H1 (cell line): ENCODE measurements around the gene COL27A1.

Source experiments
- EP300 ChIP-seq, 2 experiments: IDR thresholded peaks; 1 replicate in 1 of 2; 2 replicates in 1 of 2; pipeline ENCODE4 v1.6.1; 2011 to 2012; ENCODE audit warnings: low read depth in 2 of 2, low read length in 2 of 2, mild to moderate bottlenecking in 2 of 2, borderline replicate concordance in 1 of 2, inconsistent platforms in 1 of 2, moderate library complexity in 1 of 2
- EZH2 ChIP-seq: fragments of 200-600 bp; sonication (generic); IDR thresholded peaks from 2 replicates; pipeline ENCODE4 v1.7.1; 2012; ENCODE audit warnings: low read depth, mild to moderate bottlenecking, moderate library complexity, low read length, inconsistent platforms; ENCODE audit not compliant: severe bottlenecking
- GTF2F1 ChIP-seq: IDR thresholded peaks from 2 replicates; pipeline ENCODE4 v1.6.1; 2012; ENCODE audit warnings: low read depth, low read length, improper control_type of control experiment, borderline replicate concordance
- POLR2A ChIP-seq, 2 experiments: IDR thresholded peaks; 1 replicate in 1 of 2; 2 replicates in 1 of 2; pipeline ENCODE4 v1.6.1; 2011; ENCODE audit warnings: low read depth in 2 of 2, low read length in 2 of 2, mild to moderate bottlenecking in 2 of 2; ENCODE audit errors: control extremely low read depth in 1 of 2
- RFX5 ChIP-seq: IDR thresholded peaks from 2 replicates; pipeline ENCODE4 v1.6.1; 2011; ENCODE audit warnings: low read depth, low read length, improper control_type of control experiment, borderline replicate concordance
- TF ChIP-seq, protein P1 (sequence below), 3 experiments: IDR thresholded peaks; 1 replicate in 2 of 3; 2 replicates in 1 of 3; pipeline versions ENCODE4 v1.5.1 to v1.6.1; 2011; ENCODE audit warnings: low read length in 3 of 3, mild to moderate bottlenecking in 3 of 3, inconsistent platforms in 2 of 3, low read depth in 1 of 3, moderate library complexity in 1 of 3; ENCODE audit not compliant: insufficient read depth in 1 of 3; ENCODE audit errors: control extremely low read depth in 1 of 3

DNA sequence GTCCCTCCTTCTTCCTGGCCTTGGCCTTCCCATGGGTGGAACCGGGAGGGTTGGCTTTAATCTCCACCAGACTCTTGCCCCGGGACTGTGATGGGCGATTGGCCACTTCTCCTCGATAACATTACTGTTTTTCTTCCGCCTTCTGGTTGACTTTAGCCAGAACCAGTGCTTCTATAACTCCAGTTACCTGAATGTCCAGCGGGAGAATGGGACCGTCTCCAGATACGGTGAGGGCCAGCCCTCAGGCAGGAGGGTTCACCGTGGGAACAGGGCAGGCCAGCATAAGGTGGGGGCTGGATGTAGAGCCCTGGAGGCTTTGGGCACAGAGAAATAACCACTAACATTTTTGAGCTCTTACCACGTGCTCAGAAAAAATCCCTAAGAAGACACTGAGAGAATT lies 175.3 kb downstream of the COL27A1 start:
- TF ChIP-seq EP300 (IDR thresholded peaks at IDR 0.05; ENCODE audit: borderline replicate concordance in 1 of 2, low read depth in 2 of 2, low read length in 2 of 2), result no peak
- no peak for TF ChIP-seq POLR2A (IDR thresholded peaks at IDR 0.05; ENCODE audit: control extremely low read depth in 1 of 2, low read depth in 2 of 2, low read length in 2 of 2)
- TF ChIP-seq, protein P1, sequence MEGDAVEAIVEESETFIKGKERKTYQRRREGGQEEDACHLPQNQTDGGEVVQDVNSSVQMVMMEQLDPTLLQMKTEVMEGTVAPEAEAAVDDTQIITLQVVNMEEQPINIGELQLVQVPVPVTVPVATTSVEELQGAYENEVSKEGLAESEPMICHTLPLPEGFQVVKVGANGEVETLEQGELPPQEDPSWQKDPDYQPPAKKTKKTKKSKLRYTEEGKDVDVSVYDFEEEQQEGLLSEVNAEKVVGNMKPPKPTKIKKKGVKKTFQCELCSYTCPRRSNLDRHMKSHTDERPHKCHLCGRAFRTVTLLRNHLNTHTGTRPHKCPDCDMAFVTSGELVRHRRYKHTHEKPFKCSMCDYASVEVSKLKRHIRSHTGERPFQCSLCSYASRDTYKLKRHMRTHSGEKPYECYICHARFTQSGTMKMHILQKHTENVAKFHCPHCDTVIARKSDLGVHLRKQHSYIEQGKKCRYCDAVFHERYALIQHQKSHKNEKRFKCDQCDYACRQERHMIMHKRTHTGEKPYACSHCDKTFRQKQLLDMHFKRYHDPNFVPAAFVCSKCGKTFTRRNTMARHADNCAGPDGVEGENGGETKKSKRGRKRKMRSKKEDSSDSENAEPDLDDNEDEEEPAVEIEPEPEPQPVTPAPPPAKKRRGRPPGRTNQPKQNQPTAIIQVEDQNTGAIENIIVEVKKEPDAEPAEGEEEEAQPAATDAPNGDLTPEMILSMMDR (IDR thresholded peaks at IDR 0.05; ENCODE audit: control extremely low read depth in 1 of 3, insufficient read depth in 1 of 3, low read depth in 1 of 3, low read length in 3 of 3), result no peak
- no peak for TF ChIP-seq GTF2F1
- no peak for TF ChIP-seq RFX5
- TF ChIP-seq EZH2, result no peak
